Osteocyte (in vitro differentiated cells): Measurements from ENCODE around the gene GLUL. TPM values are rescaled to one million over a fixed set of nuclear protein-coding genes. Genes with fewer than 3 reads are reported as not detected.

Source experiments
- DNase-seq: peaks from one replicate; pipeline ENCODE4 v3.0.0; 2021; ENCODE audit warnings: mixed read lengths; ENCODE audit not compliant: unreplicated experiment; ENCODE audit errors: extremely low spot score
- H3K27ac Mint-ChIP-seq: one replicate; pipeline ENCODE4 v1.8.0; 2021; ENCODE audit warnings: mild to moderate bottlenecking, mixed read lengths; ENCODE audit not compliant: unreplicated experiment
- H3K27me3 Mint-ChIP-seq: one replicate; pipeline ENCODE4 v1.8.0; 2021; ENCODE audit warnings: mixed read lengths; ENCODE audit not compliant: unreplicated experiment
- H3K36me3 Mint-ChIP-seq: one replicate; pipeline ENCODE4 v1.8.0; 2021; ENCODE audit warnings: mixed read lengths; ENCODE audit not compliant: unreplicated experiment
- H3K4me1 Mint-ChIP-seq: one replicate; pipeline ENCODE4 v1.8.0; 2021; ENCODE audit warnings: mixed read lengths; ENCODE audit not compliant: unreplicated experiment
- H3K4me3 Mint-ChIP-seq: one replicate; pipeline ENCODE4 v1.8.0; 2021; ENCODE audit warnings: mild to moderate bottlenecking, moderate library complexity, mixed read lengths; ENCODE audit not compliant: unreplicated experiment
- H3K9me3 Mint-ChIP-seq: one replicate; pipeline ENCODE4 v1.8.0; 2021; ENCODE audit warnings: mixed read lengths; ENCODE audit not compliant: unreplicated experiment
- total RNA-seq: library from RNA; stranded (reverse); gene quantifications from 2 replicates; pipeline ENCODE4 v1.2.1, GENCODE V29; 2021
- TF ChIP-seq, protein P1 (sequence below): fragments of 200-600 bp; sonication (generic); IDR thresholded peaks from 2 replicates; pipeline ENCODE4 v1.5.0; 2021; ENCODE audit warnings: antibody characterized with exemption, mild to moderate bottlenecking, moderate library complexity

The GLUL gene
- total RNA-seq, 1 donor from 2014 or later = 253 TPM

DNA sequence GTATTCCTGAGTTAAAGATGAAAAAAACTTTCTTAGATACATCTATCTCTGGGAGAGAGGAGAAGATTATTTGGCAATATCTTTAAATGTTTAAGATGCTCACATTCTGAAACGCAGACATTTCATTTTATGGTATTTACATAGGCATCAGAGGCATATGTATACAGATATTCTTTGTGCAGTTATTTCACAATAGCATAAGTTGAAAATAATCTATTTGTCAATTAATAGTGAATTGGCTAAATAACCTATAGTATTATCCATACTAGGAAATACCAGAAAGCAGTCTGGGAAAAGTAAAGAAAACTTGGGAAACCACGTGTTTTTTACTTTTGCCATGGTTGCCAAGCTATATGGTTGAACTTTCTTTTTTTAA is 35.9 kb downstream of the GLUL start:
- no peak for DNase-seq
- H3K4me3 Mint-ChIP-seq = no peak overlapping the region
- peaks cover 7% of the 10 kb centered on the region for H3K27me3 Mint-ChIP-seq
- H3K4me1 Mint-ChIP-seq = no peaks in the 10 kb centered on the region
- H3K9me3 Mint-ChIP-seq = no peaks in the 10 kb centered on the region
- TF ChIP-seq, protein P1, sequence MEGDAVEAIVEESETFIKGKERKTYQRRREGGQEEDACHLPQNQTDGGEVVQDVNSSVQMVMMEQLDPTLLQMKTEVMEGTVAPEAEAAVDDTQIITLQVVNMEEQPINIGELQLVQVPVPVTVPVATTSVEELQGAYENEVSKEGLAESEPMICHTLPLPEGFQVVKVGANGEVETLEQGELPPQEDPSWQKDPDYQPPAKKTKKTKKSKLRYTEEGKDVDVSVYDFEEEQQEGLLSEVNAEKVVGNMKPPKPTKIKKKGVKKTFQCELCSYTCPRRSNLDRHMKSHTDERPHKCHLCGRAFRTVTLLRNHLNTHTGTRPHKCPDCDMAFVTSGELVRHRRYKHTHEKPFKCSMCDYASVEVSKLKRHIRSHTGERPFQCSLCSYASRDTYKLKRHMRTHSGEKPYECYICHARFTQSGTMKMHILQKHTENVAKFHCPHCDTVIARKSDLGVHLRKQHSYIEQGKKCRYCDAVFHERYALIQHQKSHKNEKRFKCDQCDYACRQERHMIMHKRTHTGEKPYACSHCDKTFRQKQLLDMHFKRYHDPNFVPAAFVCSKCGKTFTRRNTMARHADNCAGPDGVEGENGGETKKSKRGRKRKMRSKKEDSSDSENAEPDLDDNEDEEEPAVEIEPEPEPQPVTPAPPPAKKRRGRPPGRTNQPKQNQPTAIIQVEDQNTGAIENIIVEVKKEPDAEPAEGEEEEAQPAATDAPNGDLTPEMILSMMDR = no peak
- H3K27ac Mint-ChIP-seq = no peak overlapping the region
- H3K36me3 Mint-ChIP-seq = no peaks in the 10 kb centered on the region

DNA sequence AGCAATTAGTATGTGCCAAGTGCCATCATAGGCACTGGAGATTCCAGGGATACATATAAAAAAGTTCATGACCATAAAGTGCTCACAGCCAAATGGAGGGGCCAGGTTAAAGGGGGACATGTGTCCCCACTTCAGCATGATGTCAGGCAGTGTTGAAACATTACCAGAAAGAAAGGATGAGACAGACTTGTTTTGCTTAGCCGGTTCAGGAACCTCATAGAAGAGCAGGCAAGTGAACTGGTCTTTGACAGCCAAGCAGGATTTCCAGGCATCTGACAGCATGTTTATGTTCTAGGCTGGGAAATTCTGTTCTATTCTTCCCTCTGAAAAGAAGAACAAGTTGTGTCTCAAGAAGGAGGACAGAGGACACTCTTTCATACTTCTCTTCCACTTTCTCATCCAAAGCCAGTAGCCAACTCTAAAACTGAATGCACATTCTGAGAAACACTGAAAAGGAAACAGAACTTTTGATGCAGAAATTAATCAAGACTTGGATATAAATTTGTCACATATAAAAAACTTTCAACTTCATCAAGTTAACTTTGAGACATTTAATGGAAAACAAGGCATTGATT is 39.7 kb downstream of the GLUL start:
- DNase-seq = no peak
- peaks cover 7% of the 10 kb centered on the region for H3K27me3 Mint-ChIP-seq
- H3K4me1 Mint-ChIP-seq = peaks cover 8% of the 10 kb centered on the region
- TF ChIP-seq, protein P1 = no peak
- no peak overlapping the region for H3K4me3 Mint-ChIP-seq
- no peaks in the 10 kb centered on the region for H3K9me3 Mint-ChIP-seq
- no peak overlapping the region for H3K27ac Mint-ChIP-seq
- no peaks in the 10 kb centered on the region for H3K36me3 Mint-ChIP-seq

DNA sequence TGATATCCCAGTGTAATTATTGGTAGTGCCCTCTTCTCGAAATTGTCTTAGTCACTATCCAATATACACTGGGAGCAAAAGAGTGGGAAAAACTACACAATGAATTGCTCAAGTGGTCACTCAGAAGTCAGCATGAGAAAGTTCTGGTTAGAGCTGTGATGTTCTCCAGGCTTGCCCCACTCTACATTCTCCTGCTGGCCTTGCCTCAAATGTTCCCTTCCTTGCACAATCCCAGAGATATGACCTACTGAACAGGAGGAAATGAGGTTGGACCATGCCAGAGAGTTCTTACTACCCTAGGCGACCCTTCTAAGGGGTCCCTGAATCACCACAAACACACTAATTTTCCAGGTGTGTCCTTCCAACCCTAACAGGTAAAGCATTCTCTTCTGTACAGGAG is 40.8 kb downstream of the GLUL start:
- H3K27me3 Mint-ChIP-seq = peaks cover 7% of the 10 kb centered on the region
- H3K9me3 Mint-ChIP-seq = no peaks in the 10 kb centered on the region
- peaks cover 8% of the 10 kb centered on the region for H3K4me1 Mint-ChIP-seq
- H3K36me3 Mint-ChIP-seq = no peaks in the 10 kb centered on the region
- DNase-seq = no peak
- H3K4me3 Mint-ChIP-seq = no peak overlapping the region
- TF ChIP-seq, protein P1 = no peak
- H3K27ac Mint-ChIP-seq = no peak overlapping the region

DNA sequence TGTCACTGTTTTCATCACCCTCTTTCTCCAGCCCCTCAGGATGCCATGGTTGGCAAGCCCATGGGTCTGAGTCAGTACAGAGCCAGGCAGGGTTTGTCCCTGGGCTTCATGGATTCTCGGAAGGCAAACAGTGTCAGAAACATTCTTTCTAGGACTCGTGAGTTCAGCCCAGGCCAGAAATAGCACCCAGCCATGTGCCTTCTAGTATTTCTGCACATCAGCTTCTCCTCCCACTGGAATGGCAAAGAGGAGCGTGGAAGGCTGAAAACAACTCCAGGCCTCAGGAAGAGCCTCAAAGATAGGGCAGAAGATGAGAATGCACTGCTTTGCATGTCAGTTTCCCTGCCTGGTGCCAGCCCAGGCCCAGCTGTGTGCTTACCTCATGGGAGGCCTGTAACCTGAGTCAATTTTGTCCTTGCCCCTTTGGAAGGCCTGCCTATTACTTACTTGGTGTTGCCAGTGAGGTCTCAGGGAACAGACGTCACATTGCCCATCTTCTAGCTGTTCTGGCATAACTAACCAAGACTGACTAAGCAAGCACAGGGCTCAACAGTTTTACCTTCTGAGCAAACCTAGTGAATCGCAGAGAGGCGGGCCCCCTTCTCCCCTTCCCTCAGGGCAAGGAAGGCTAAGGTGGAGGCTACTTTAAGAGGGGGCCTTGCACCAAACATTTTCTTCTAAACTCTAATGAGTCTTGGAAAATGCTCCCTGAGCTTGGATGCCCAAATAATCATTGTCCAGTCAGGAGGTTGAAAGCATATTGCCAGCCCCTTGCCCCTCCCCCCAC is 42.4 kb downstream of the GLUL start:
- no peaks in the 10 kb centered on the region for H3K36me3 Mint-ChIP-seq
- no peak for DNase-seq
- no peaks in the 10 kb centered on the region for H3K9me3 Mint-ChIP-seq
- H3K4me3 Mint-ChIP-seq = no peak overlapping the region
- H3K27me3 Mint-ChIP-seq = peaks cover 2% of the 10 kb centered on the region
- TF ChIP-seq, protein P1 = no peak
- H3K27ac Mint-ChIP-seq = peak overlapping the region; percentile 80
- H3K4me1 Mint-ChIP-seq = peaks cover 8% of the 10 kb centered on the region

DNA sequence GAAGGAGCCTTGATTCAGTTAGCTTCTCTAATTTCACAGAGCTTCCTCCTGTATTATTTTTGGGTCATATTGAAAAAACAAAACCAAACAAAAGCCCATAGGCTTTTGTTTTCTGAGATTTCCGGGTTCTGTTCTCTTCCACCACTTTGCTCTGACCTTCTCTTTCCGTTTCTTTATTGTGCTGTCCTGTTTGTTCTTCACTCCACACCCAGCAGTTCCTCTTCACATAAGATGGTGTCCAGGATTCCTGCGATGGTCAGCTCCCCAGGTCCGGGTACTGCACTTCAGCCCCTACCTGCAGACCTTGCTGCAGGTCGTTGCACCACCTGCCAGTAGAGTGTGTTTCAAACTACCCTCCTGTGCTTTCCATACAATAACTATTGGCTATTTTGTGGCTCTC is 44.6 kb downstream of the GLUL start:
- H3K9me3 Mint-ChIP-seq = no peaks in the 10 kb centered on the region
- H3K4me3 Mint-ChIP-seq = no peak overlapping the region
- H3K36me3 Mint-ChIP-seq = no peaks in the 10 kb centered on the region
- TF ChIP-seq, protein P1 = no peak
- no peaks in the 10 kb centered on the region for H3K27me3 Mint-ChIP-seq
- no peak overlapping the region for H3K27ac Mint-ChIP-seq
- no peak for DNase-seq
- peaks cover 8% of the 10 kb centered on the region for H3K4me1 Mint-ChIP-seq
